Activated CD4-positive, alpha-beta T cell treated with anti-CD3 and anti-CD28 coated beads, Interleukin-2, Interleukin-6, amounts not matched to agents 100 ng/mL and 50 ng/mL, durations not matched to agents 16 hours and 8 hours (primary cell): ENCODE measurements around the gene RTN4R.
"Not testable (repeated sequence)": the region's sequence is repeated elsewhere in the genome, so short reads cannot be mapped to it uniquely, and the experiment has no call there.

Experiments used
- DNase-seq: peaks from one replicate; pipeline ENCODE4 v3.0.0-alpha.2; 2020

Gene RTN4R

DNA sequence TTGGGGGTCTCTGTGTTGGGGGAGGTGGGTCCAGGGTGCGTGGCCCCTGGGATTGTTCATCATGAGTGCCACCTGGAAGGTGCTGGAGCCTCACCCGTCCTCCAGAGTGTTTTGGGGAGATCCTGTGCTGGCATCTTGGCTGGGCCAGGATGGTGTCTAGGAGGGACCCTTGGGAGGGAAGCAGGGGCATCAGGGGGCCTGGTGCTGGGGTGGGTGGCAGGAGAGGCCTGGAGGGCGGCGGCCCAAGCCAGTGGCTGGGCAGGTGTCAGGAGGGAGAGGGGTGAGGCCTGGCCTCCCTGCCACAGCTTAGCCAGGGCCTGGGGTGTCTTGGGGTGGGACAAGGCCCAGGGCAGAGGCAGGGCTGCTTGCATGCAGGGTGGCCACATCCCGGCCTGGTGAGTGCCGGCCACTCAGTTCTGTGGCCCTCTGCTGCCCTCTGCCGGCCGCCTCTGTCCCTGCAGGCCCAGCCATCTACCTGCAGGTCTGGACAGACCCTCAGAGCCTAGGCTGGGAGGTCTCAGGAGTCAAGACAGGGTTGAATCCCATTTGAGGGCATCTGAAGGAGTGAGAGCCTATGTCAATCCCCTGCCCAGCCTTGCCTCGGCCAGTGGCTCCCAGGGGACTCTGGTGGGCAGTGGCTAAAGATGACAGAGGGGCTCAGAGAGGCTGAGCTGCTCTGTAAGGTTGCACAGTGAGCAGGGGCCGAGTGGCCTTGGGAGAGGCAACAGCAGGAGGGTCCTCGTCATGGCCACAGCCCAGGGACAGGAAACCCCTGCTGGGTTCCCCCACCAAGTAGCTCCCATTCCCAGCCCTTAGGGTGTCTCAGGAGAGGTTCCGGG lies 17.6 kb upstream of the RTN4R start:
- peak; percentile 85 for DNase-seq

DNA sequence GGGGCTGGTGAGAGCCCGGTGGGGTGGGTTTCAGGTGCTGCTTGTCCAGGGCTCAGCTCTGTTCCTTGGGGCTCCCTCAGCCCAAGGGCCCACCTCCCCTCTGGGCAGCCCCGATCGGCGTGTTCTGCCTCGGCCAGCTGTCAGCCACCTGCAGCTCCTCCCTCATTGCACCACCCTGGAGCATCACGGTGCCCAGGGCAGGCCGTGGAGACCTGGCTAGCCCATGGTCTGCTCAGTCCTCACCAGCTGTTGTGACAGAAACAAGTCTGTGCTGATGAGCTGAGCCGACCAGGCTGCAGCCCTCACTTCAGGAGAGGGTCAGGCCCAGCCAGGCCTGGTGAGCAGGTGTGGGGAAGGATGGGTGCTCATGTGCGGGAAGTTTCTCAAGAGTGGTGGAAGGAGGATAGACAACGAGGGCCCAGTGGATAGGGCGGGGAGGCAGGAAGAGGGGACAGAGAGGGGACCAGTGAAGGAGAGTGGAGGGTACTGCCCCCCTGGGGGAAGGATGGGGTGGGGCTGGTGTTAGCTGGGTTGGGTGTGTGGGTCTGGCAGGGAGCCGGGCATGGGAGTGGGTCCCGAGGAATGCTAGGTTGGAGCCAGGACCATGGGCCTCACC lies 16.5 kb upstream of the RTN4R start:
- no peak for DNase-seq

DNA sequence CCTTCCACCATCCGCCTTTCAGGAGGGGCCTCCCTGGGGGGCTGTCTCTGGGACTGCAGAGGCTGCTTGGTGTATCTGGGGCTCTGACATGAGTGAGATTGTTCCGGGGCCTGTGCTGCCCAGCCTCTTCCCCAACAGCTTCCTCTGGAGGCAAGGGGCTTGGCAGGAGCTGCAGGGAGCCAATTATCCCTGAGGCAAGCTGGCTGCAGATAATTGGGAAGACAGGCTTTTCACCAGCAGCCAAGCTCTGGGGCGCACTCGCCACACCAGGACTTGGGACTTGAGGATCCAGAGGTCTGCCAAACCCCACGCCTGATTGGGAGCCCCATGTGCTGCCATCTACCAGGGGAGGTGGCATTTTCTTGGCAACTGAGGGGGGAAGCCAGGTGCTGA lies 15.6 kb upstream of the RTN4R start:
- no peak for DNase-seq

DNA sequence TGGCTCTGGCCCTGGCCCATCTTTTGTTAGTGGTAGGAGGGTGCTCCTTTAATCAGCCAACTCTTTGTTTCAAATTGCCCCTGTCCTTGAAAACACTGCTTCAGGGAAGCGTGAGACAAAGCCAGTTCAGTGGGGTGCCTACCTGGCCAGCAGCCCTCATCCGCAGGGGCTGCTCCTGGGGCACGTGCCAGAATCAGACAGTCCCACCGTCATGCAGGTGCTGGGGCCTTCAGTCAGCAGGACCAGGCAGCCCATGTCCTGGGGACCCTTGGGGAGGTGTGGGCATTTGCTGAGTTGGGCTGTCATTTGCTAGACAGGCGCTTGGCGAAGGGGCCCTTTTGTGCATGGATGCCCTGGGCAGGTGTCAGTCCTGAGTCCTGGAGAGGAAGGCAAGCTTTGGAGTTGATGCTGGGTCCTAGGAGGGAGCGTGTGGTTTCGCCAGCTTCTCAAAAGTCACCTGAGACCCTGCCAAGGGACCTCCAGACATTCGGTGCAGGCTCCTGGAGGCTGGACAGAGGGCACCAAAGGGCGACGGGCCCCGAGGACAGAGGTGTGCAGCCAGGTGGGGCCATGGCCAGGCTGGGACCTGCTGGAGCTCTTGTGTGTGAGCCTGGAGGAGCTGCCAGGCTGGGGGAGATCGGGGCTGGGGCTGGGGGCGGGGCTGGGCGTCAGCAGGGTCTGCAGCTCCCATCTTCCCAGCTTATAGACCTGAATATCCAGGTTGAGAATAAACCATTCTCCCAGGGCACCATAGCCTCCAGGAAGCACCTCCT lies 15.0 kb upstream of the RTN4R start:
- DNase-seq, result no peak

DNA sequence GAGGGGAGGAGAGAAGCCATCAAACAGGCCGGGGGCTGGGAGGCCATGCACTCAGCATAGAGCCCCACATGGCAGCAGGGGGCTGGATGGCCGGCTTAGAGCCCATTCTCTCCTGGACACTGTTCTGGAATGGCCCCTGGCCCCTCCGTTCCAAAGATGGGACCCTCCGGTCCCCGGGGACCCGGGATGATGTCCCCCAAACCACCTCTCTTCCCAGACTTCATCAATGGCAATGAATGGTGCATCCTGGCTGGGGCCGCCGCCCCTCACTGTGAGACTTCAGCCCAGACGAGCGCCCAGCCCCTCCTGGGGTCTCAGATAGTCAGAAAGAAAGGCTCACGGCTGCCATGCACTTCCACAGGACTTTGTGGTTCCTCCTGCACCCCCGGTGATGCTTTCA lies 13.8 kb upstream of the RTN4R start:
- no peak for DNase-seq

DNA sequence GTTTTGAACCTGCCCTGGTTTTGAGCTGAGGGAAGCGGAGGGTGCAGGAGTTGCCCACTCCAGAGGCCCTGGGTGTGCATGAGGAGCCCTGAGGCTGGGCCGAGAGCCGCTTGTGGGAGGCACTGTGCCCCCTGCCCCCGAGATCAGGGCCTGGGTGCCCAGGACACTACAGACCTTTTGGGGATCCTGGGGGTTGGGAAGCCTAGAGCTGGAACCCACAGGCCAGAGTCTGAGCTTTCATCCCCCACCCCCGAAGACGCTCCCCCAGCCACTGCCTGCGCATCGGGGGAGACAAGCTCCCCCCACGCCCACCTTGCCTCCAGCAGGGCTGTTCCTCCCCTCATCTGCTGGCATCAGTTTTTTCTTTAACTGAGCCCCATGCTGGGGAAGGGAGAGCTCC lies 13.4 kb upstream of the RTN4R start:
- not testable (repeated sequence) for DNase-seq

DNA sequence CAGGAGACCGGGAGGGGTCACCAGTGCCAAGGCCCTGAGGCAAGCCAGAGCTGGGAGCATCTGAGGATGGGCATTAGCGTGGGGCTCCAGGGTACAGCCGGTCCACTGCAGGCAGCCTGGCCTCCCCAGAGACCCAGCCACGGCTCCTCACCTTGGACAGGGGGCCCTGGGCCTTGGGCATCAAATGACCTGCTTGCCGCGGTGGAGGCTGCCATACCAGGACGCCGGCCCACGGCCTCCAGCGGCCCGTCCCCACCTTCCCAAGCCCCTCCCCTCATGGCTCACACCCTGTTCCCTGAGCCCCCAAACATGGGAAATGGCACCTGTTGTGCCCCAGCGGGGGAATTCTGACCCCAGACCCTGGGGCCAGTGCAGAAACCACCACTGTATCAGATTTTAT lies 12.7 kb upstream of the RTN4R start:
- no peak for DNase-seq

DNA sequence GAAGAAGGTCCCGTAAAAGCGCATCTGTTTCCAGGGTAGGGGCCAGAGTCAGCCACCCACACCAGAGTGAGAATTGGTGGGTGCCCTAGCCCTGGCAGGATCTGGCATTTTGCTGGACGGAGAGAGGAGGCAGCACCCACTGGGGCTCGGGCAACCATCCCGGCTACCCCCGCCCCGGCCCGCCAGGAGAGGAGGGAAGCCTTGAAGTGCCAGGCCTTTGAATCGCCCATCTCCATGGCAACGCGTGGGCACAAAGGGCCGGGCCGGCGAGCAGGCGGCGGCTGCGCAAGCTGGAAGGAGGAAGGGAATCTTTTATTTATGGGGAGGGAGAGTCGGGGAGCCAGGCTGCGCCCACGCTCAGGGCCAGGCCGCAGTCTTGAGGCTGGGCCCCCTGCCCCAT lies 12.0 kb upstream of the RTN4R start:
- not testable (repeated sequence) for DNase-seq

DNA sequence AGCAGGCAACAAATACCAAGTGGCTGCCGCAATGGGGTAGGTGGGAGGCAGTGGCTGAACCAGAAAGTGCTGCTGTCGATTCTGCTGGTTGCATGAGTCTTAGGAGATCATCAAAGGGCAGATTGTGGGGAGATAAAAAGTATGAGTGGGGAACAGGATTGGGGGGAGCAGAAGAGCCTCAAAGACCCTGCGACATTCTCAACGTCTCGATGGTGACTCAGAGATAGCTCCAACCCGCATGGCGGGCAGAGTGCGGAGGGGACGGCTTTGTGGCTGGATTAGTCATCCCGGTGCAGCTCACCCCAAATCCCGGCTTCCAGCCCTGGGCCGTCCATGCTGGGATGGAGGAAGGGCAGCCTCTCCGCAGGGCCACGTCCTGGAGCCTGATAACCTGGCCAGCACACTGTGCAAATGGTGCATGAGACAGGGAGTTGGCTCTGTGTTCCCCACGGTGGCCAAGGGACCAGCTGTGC lies 11.6 kb upstream of the RTN4R start:
- DNase-seq, result no peak

DNA sequence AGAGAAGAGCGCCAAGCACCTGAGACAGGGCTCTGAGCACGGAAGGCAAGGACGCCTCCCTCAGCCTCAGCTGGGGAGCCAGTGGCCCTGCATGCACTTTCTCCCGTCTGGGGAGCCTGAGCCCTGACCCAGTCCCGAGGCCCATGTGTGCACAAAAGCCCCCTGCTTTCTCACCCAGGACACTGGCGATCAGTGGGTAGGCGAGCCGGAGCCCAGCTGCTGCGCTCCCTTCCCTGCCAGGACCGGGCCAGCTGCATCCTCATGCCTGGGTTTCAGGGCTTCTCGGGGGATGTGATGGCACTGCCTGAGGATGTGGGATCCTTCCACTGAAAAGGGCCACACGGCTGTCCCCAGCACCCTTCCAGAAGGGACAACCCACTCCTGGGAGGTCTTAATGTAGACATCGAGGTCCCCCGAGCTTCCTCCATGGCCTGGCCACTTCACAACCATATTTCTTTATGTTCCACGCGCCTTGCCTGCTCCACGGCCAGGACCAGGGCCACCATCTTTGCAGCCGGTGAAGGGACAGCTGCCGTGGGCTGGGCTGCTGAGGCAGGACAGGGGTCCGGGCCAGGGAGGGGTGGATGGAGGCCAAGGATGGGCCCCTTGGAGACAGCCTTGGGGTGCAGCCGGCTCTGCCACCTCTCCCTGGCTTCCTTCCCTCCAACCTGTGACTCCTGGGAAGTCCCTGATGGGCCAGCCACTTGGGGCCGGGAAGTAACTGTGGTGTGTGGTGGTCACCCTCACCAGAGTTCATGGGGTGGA lies 10.8 kb upstream of the RTN4R start:
- DNase-seq, result not testable (repeated sequence)

DNA sequence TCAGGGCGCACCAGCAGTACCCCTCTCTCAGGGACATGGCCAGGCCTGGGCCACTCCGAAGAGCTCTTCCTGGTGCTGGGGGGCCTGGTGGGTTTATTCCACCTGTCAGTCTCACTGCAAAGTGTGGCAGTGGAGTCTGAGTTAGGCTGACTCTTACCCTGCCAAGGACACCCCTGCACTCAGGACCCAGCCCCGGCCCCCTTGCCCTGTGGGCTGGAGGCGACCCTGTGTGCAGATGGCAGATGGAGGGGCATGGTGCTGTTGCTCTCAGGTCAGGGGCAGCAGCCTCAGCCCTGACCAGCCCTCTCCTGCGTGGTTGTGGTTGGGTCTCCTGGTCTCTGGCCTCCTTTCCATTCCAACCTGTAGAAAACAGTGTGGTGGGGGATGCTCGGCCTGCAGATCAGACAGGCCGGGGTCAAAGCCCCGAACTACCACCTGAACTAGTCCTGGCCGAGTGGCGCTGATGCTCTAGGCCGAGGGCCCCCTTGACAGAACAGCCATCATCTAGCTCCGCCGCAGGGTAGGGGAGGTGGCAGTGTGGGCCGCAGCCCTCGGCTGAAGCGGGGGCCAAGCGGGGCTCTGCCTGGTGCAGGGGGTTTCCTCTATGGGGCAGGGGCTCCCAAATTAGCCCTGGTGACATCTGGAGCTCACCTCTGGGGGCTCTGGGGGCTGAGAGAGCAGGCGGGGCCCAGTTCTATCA lies 10.0 kb upstream of the RTN4R start:
- DNase-seq, result not testable (repeated sequence)

DNA sequence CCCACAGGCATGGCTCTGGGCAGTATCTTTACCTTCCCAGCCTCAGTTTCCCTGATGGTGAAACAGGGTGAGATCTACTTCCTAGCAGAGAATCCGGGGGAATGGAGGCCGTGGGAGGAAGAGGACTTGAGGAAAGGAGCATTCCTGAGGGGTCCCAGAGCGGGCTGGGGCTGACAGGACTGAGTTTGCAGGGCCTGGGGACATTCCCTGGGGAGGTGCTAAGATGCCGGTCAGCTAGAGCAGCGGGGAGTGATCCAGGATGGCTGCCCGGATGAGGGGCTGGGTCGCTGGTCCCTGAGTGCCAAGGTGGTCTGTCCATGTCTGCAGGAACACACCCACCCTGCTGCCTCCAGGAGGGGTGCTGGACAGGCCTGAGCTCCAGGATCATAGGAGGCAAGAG lies 8.3 kb upstream of the RTN4R start:
- no peak for DNase-seq

DNA sequence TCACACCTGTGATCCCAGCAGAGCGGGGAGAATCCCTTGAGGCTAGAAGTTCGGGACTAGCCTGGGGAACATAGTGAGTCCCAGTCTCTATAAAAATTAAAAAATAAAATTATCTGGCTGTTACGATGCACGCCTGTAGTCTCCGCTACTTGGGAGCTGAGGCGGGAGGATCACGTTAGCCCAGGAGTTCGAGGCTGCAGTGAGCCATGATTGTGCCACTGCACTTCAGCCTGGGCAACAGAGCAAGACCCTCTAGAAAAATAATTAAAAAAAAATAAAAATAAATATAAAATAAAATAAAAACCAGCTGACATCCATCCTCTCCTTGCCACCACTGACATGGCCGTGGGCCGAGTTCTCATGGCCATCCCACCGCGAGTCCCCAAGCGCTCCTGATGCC lies 7.7 kb upstream of the RTN4R start:
- DNase-seq, result no peak

DNA sequence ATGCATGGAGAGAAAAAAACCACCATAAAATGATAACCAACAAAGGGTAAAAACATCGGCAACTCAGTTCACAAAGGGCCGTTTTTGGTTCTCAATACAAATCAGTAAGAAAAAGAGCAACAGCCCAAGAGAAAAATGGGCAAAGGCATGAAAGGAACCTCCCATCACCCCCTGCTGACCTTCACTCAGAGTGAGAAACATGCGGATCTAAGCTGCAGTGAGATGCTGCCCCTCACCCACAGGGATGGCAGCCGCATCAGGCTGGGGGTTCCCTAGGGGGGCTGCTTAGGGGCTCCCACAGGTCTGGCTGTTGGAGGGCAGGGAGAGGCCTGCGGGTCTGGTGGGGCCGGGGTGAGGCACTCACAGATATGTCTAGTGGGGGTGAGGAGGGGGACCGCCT lies 7.2 kb upstream of the RTN4R start:
- DNase-seq, result not testable (repeated sequence)

DNA sequence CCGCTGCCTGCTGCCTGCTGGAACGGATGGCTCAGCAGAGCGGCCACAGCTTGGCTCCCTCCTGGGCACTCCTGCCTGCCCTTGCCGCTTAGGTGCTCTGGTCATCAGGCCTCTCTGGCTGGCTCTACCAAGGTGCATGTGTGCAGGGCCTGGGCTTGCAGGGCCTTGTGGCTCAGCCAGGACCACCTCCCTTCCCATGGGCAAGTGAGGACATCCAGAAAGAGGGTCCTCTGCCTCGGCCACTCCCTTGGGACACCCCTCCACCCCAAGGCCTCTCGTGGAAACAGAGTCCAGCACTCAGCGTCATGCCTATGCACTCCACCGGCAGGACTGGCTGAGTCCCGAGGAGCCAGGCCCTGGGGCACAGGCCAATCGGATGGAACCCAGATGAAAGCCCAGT lies 6.3 kb upstream of the RTN4R start:
- not testable (repeated sequence) for DNase-seq

DNA sequence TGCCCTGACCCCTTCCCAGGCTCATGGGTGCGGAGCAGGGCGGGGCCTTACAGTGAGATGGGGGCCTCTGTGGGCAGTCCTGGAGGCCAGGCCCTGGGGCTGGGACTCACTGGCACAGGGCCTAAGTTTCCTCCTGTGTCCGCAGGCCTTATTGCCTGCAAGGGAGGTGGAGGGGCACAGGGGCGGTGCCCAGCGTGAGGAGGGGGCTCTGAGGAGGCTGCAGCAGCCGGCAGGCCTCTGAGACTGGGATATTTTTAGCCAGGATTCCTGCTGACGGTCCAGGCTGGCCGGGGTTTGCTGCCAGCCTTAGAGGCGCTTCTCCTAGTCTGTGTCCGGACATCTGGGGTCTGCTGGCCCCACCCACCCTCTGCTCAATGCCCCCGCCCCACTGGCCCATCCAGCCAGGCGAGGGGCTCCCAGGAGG lies 5.7 kb upstream of the RTN4R start:
- no peak for DNase-seq

DNA sequence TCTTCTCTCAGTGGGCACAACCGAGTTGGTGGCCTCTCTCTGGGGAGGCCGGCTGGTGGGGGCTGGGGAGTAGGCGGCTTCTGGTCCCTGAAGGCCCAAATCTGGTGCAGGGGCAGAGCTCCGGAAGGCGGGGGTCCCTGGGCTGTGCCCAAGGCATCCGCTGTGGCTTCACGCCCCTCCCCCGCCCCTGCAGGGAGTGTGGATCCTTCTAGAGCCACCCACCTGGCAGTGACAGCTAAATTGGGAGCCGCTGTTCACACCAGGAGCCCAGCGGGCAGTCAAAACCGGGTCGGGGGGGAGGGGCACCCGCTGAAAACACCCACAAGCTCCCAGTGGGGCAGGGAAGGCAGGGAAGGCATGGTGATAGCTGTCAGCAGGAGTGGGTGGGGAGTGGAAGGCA lies 4.6 kb upstream of the RTN4R start:
- DNase-seq, result no peak

DNA sequence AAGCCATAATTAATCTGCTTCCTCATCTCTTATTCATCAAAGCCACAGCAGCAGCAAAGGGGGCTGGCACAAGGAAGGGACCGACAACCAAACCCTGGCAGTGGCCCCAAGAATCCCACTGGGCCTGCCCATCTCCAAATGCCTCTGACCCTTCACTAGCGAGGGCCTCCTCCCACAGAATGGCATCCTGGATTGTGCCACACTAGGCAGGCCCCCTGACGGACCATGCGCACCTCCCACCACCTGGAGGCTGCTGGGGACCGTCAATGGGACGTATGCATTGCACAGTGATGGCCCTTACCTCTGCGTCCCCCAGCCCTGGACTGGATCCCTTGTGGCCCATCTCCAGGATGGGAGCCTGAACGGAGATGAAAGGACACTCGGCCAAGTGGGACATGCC lies 4.1 kb upstream of the RTN4R start:
- DNase-seq, result no peak

DNA sequence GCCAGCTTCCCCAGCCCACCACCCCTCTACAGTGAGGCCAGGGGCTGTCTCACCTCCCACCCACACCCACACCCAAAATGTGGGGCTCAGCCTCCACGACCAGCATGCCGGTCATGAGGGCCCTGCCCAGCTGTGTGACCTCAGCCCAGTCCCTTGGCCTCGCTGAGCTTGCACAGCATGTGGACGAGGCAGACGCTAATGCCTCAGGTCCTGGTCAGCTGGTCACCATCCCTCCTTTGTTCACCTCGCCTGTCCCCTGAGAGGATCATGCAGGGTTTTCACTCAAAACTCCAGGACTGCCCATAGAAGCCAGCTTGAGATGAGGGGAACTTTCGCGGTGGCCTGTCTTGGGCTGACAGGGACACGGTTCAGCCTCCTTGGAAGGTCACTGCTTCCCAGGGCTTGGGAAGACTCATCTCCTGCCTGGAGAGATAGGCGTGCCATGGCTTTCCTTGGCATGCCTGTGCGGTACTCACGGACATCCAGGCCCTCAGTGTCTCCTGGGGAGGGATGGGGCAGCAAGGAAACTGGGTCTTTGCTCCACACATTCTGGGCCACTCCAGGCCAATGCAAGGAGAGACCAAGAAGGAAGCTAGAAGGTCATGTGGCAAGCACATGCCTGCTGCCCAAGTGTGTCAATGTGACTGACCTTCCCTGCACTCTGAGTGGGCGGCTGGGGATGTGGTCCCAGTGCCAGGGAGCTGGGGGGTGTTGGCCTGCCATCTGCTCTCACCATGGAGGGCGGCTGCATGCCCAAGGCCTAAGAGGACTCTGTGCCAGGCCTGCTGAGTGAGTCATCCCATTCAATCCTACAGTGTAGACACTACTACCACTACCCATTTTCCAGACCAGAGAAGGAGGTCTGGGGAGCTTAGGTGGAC lies 3.2 kb upstream of the RTN4R start:
- DNase-seq, result no peak

DNA sequence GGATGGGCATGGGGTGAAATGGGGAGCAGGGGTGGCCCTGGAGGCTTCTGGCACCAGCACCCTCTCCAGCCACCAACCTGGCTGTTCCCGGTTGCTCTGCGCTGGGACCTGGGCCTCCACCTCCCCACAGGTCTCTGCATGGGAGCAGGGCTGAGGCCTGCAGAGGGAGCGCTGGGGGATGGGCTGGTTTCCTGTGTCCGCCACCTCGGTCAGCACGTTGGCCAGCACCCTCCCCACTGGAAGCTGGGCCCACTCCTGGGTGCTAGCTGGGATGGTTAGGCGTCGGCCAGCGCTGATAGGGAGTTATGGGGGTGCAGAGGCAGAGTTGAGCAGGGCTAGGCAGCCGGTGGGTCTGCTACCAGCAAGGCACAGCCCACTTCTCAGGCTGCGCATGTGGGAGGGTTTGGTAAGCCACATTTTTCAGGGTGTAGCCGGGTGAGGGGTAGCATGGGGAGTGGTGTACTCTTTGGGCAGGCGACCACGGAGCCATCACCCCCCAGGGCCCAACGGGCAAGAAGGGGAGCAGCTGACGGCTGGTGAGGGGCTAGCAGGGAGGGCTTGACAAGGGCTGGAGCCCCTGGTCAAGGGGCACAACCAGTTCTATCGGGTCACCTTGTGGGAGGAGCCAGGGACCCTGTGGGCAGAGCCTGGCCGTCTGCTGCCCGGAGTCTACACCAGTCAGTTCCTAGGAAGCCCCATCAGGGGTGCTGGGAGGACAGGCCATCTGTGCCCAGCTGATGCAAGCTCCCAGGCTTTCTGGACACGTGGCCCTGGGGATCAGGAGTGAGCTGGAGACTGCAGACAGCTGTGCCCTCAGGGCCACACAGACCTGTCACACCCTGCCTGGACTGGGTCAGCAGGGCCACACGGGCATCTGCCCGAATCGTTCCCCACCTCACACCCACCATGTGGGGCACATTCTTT lies 2.3 kb upstream of the RTN4R start:
- DNase-seq, result not testable (repeated sequence)
